Tibial nerve (tissue), 4 donors: Measurements from ENCODE around the gene FXYD1. TPM values are rescaled to one million over a fixed set of nuclear protein-coding genes. Genes with fewer than 3 reads are reported as not detected.

Experiments used
- DNase-seq, 2 donors: peaks; one replicate each; pipeline ENCODE4 v3.0.0-alpha.2; 2019; ENCODE audit warnings: low spot score in 2 of 2
- H3K27ac ChIP-seq, 4 donors: fragments of 200-600 bp; sonication (generic) in 3 of 4; one replicate each; pipeline ENCODE4 v1.5.1; 2017 to 2019; ENCODE audit warnings: mild to moderate bottlenecking in 1 of 4
- H3K27me3 ChIP-seq, 2 donors: fragments of 200-600 bp; sonication (generic) in 1 of 2; one replicate each; pipeline versions ENCODE4 v1.5.1 to v1.6.0; 2017 to 2019
- H3K36me3 ChIP-seq, 3 donors: fragments of 200-600 bp; sonication (generic); one replicate each; pipeline ENCODE4 v1.5.1; 2018 to 2019
- H3K4me1 ChIP-seq, 4 donors: fragments of 200-600 bp; sonication (generic) in 3 of 4; one replicate each; pipeline ENCODE4 v1.5.1; 2017 to 2019
- H3K4me3 ChIP-seq, 4 donors: fragments of 200-600 bp; sonication (generic) in 3 of 4; one replicate each; pipeline ENCODE4 v1.5.1; 2017 to 2019; ENCODE audit warnings: mild to moderate bottlenecking in 1 of 4, moderate library complexity in 1 of 4
- H3K9me3 ChIP-seq, 4 donors: fragments of 200-600 bp; sonication (generic) in 3 of 4; one replicate each; pipeline ENCODE4 v1.5.1; 2017 to 2019
- CTCF ChIP-seq, 5 experiments: fragments of 200-600 bp in 3 of 5; fragments of 450-650 bp in 2 of 5; sonication (generic) in 3 of 5; IDR thresholded peaks; one replicate each; pipeline ENCODE4 v1.5.1; 2016 to 2019; ENCODE audit warnings: antibody characterized with exemption in 5 of 5, mild to moderate bottlenecking in 3 of 5, moderate library complexity in 2 of 5
- EP300 ChIP-seq, 2 donors: sonication (generic); formaldehyde crosslinking; IDR thresholded peaks; one replicate each; pipeline ENCODE4 v1.6.1; 2017; ENCODE audit warnings: antibody characterized with exemption in 2 of 2, mild to moderate bottlenecking in 1 of 2
- POLR2A ChIP-seq, 2 donors: fragments of 450-650 bp; IDR thresholded peaks; one replicate each; pipeline ENCODE4 v1.6.1; 2017; ENCODE audit warnings: antibody characterized with exemption in 2 of 2, mild to moderate bottlenecking in 2 of 2, moderate library complexity in 2 of 2
- WGBS, 2 donors: methylation state at CpG; one replicate each; pipeline ENCODE4 v1.1.5; 2018; 5-methylcytosine and 5-hydroxymethylcytosine counted together
- total RNA-seq, 4 donors: library from RNA; depleted of rRNA; stranded (reverse); fragments of >200 nt; gene quantifications; one replicate each; pipeline ENCODE4 v1.1.0, GENCODE V29; 2016

Gene FXYD1
- total RNA-seq, 4 donors from 2014 or later, result 72.9 to 193 (median 84.9) TPM

- H3K4me1 ChIP-seq, result peaks cover 0 to 37% (median 5%) of the 10 kb centered on the region in 4 donors
- 94% methylated on average over 6 of the region's 6 CpGs for WGBS, 2 donors
- H3K36me3 ChIP-seq, result peaks cover 0 to 38% (median 9%) of the 10 kb centered on the region in 3 donors
- H3K27me3 ChIP-seq, result peaks cover 0 to 35% of the 10 kb centered on the region in 2 donors
- DNase-seq, result no peak
- no peaks in the 10 kb centered on the region for H3K9me3 ChIP-seq
- TF ChIP-seq POLR2A (IDR thresholded peaks at IDR 0.05) (no peak), CTCF (IDR thresholded peaks at IDR 0.05) (no peak), EP300 (IDR thresholded peaks at IDR 0.05) (no peak)
- H3K4me3 ChIP-seq, result peak overlapping the region in 1 of 4 donors; percentile 63
- H3K27ac ChIP-seq, result peak overlapping the region in 2 of 4 donors; percentile 78 to 87
Measured at GRCh38 chr19:35155981-35156672, 17.5 kb downstream of the FXYD1 start.

- WGBS, 2 donors, result 79 to 80% methylated on average over 7 of the region's 7 CpGs
- no peak for DNase-seq
- Histone ChIP-seq H3K4me1 (peaks cover 0 to 37% (median 5%) of the 10 kb centered on the region in 4 donors), H3K9me3 (peaks cover 0 to 5% (median 0%) of the 10 kb centered on the region in 4 donors), H3K4me3 (no peak overlapping the region), H3K36me3 (peaks cover 0 to 43% (median 9%) of the 10 kb centered on the region in 3 donors), H3K27ac (no peak overlapping the region), H3K27me3 (peaks cover 0 to 35% of the 10 kb centered on the region in 2 donors)
- TF ChIP-seq EP300 (IDR thresholded peaks at IDR 0.05) (no peak), CTCF (IDR thresholded peaks at IDR 0.05) (no peak), POLR2A (IDR thresholded peaks at IDR 0.05) (no peak)
Measured at GRCh38 chr19:35156673-35157014, 18.0 kb downstream of the FXYD1 start.

GRCh38 chr19:35157431-35157830 is 18.8 kb downstream of the FXYD1 start:
- peaks cover 0 to 35% of the 10 kb centered on the region in 2 donors for H3K27me3 ChIP-seq
- no peak overlapping the region for H3K4me3 ChIP-seq
- peaks cover 0 to 51% (median 9%) of the 10 kb centered on the region in 3 donors for H3K36me3 ChIP-seq
- TF ChIP-seq EP300 (IDR thresholded peaks at IDR 0.05) (no peak), POLR2A (IDR thresholded peaks at IDR 0.05) (no peak), CTCF (IDR thresholded peaks at IDR 0.05) (no peak)
- DNase-seq, result no peak
- H3K4me1 ChIP-seq, result peaks cover 0 to 37% (median 5%) of the 10 kb centered on the region in 4 donors
- peaks cover 0 to 11% (median 0%) of the 10 kb centered on the region in 4 donors for H3K9me3 ChIP-seq
- WGBS, 2 donors, result 93 to 96% methylated on average over 4 of the region's 4 CpGs
- no peak overlapping the region for H3K27ac ChIP-seq

GRCh38 chr19:35159606-35160005 is 21.0 kb downstream of the FXYD1 start:
- peaks cover 0 to 31% (median 0%) of the 10 kb centered on the region in 4 donors for H3K9me3 ChIP-seq

More at GRCh38 chr19:35159606-35160005, 21.0 kb downstream of the FXYD1 start:
- Histone ChIP-seq H3K4me1 (peaks cover 0 to 22% (median 2%) of the 10 kb centered on the region in 4 donors), H3K27ac (no peak overlapping the region), H3K27me3 (peaks cover 0 to 19% of the 10 kb centered on the region in 2 donors), H3K4me3 (no peak overlapping the region), H3K36me3 (peaks cover 0 to 73% (median 9%) of the 10 kb centered on the region in 3 donors)
- TF ChIP-seq CTCF (IDR thresholded peaks at IDR 0.05) (no peak), POLR2A (IDR thresholded peaks at IDR 0.05) (no peak)
- DNase-seq, result no peak
- 75 to 77% methylated on average over 8 of the region's 8 CpGs for WGBS, 2 donors
